GM21423 (cell line): ENCODE measurements around the gene CHST15.

Experiments used
- ATAC-seq: cut with Tn5 transposase; IDR thresholded peaks from one replicate; pipeline ENCODE4 v1.9.1; 2021; ENCODE audit warnings: mild to moderate bottlenecking, moderate library complexity; ENCODE audit not compliant: unreplicated experiment

CHST15 gene

GRCh38 chr10:124015991-124016390, 77.4 kb downstream of the CHST15 start:
- ATAC-seq, result no peak

GRCh38 chr10:124014416-124015154, 78.8 kb downstream of the CHST15 start:
- no peak for ATAC-seq

- no peak for ATAC-seq
Observed at GRCh38 chr10:124013916-124014315, 79.5 kb downstream of the CHST15 start.

- ATAC-seq, result no peak
Observed at GRCh38 chr10:124012991-124013390, 80.4 kb downstream of the CHST15 start.

GRCh38 chr10:124012583-124012982, 80.8 kb downstream of the CHST15 start:
- no peak for ATAC-seq

- ATAC-seq, result no peak
Observed at GRCh38 chr10:124012066-124012465, 81.3 kb downstream of the CHST15 start.

GRCh38 chr10:124011464-124011863, 81.9 kb downstream of the CHST15 start:
- ATAC-seq, result no peak

- ATAC-seq, result no peak
Observed at GRCh38 chr10:124010563-124011131, 82.8 kb downstream of the CHST15 start.

- ATAC-seq, result no peak
Observed at GRCh38 chr10:124010024-124010423, 83.4 kb downstream of the CHST15 start.

GRCh38 chr10:124009231-124010015, 84.0 kb downstream of the CHST15 start:
- ATAC-seq, result no peak

GRCh38 chr10:124008681-124009080, 84.7 kb downstream of the CHST15 start:
- no peak for ATAC-seq

GRCh38 chr10:124008187-124008586, 85.2 kb downstream of the CHST15 start:
- ATAC-seq, result no peak

- no peak for ATAC-seq
Observed at GRCh38 chr10:124007773-124008145, 85.6 kb downstream of the CHST15 start.

- no peak for ATAC-seq
Observed at GRCh38 chr10:124007102-124007772, 86.2 kb downstream of the CHST15 start.

GRCh38 chr10:124006526-124006925, 86.9 kb downstream of the CHST15 start:
- ATAC-seq, result no peak

- ATAC-seq, result no peak
Observed at GRCh38 chr10:124005991-124006392, 87.4 kb downstream of the CHST15 start.

GRCh38 chr10:124005091-124005490, 88.3 kb downstream of the CHST15 start:
- no peak for ATAC-seq

- no peak for ATAC-seq
Observed at GRCh38 chr10:124004663-124005004, 88.8 kb downstream of the CHST15 start.

- no peak for ATAC-seq
Observed at GRCh38 chr10:124003871-124004662, 89.3 kb downstream of the CHST15 start.

GRCh38 chr10:124003481-124003870, 89.9 kb downstream of the CHST15 start:
- no peak for ATAC-seq

- ATAC-seq, result no peak
Observed at GRCh38 chr10:124003070-124003419, 90.4 kb downstream of the CHST15 start.
